H1 (cell line): ENCODE measurements around the gene ARID5B. TPM values are rescaled to one million over a fixed set of nuclear protein-coding genes. Genes with fewer than 3 reads are reported as not detected.

ENCODE experiments used
- CTCF ChIA-PET: fragments of 300-600 bp; sonication (Branson Sonifier 250); formaldehyde crosslinking; loops from one replicate; lab custom pipeline; 2021; ENCODE audit not compliant: partially characterized antibody; lab: Charles Lee
- POLR2A ChIA-PET: fragments of 300-600 bp; sonication (Branson Sonifier 250); formaldehyde crosslinking; loops from one replicate; lab custom pipeline; 2021; ENCODE audit warnings: inconsistent platforms; ENCODE audit not compliant: partially characterized antibody; lab: Charles Lee
- DNase-seq, 2 experiments: peaks; one replicate each; pipeline versions ENCODE4 v3.0.0 to v3.0.0-alpha.2; 2010 to 2022; ENCODE audit warnings: low spot score in 2 of 2, low read depth in 1 of 2, mixed read lengths in 1 of 2
- FAIRE-seq: peaks from 2 replicates; lab custom pipeline; 2011; peaks lifted over from hg19 to GRCh38; lab: Jason Lieb, UNC
- H2AFZ ChIP-seq: 2 replicates; pipeline ENCODE4 v1.8.1; 2012; ENCODE audit warnings: low read length, inconsistent platforms
- H2AK5ac ChIP-seq: 2 replicates; pipeline ENCODE4 v1.6.1; 2013; ENCODE audit warnings: low read depth, low read length
- H2BK120ac ChIP-seq: replicated peaks from 2 replicates; pipeline ENCODE3; 2013; ENCODE audit warnings: low read depth, low read length, inconsistent platforms
- H2BK12ac ChIP-seq: 2 replicates; pipeline ENCODE4 v1.6.1; 2013; ENCODE audit warnings: low read depth, low read length
- H2BK15ac ChIP-seq: 2 replicates; pipeline ENCODE4 v1.6.1; 2013; ENCODE audit warnings: low read length
- H2BK20ac ChIP-seq: 2 replicates; pipeline ENCODE4 v1.6.1; 2013; ENCODE audit warnings: low read length
- H2BK5ac ChIP-seq: 2 replicates; pipeline ENCODE4 v1.6.1; 2013; ENCODE audit warnings: low read depth, low read length
- H3K14ac ChIP-seq: 2 replicates; pipeline ENCODE4 v1.6.1; 2013; ENCODE audit warnings: inconsistent platforms; ENCODE audit not compliant: insufficient read length
- H3K18ac ChIP-seq: 2 replicates; pipeline ENCODE4 v1.6.1; 2013; ENCODE audit warnings: low read length; ENCODE audit errors: extremely low read depth
- H3K23ac ChIP-seq: 2 replicates; pipeline ENCODE4 v1.6.1; 2013; ENCODE audit warnings: inconsistent platforms; ENCODE audit not compliant: insufficient read length
- H3K23me2 ChIP-seq: 2 replicates; pipeline ENCODE4 v1.6.1; 2013; ENCODE audit warnings: low read depth, low read length
- H3K27ac ChIP-seq: 2 replicates; pipeline ENCODE4 v1.6.1; 2011; ENCODE audit warnings: low read depth, low read length, inconsistent platforms
- H3K27me3 ChIP-seq, 4 experiments: replicated peaks in 1 of 4; 1 replicate in 1 of 4; 2 replicates in 3 of 4; pipeline versions ENCODE4 v1.6.1 to v1.8.1; 2011 to 2013; ENCODE audit warnings: low read length in 3 of 4, mild to moderate bottlenecking in 3 of 4, inconsistent platforms in 2 of 4, mixed read lengths in 2 of 4, moderate library complexity in 1 of 4; ENCODE audit not compliant: control insufficient read depth in 3 of 4, insufficient read depth in 3 of 4; ENCODE audit errors: extremely low read depth in 1 of 4
- H3K36me3 ChIP-seq, 4 experiments: 2 replicates each; pipeline versions ENCODE4 v1.6.1 to v1.8.1; 2011 to 2013; ENCODE audit warnings: mild to moderate bottlenecking in 4 of 4, low read length in 3 of 4, moderate library complexity in 2 of 4, control low read depth in 1 of 4, inconsistent platforms in 1 of 4; ENCODE audit not compliant: insufficient read depth in 4 of 4, control insufficient read depth in 2 of 4
- H3K4ac ChIP-seq: replicated peaks from 2 replicates; pipeline ENCODE3; 2013; ENCODE audit warnings: low read length, low read depth, mixed read lengths, inconsistent platforms; ENCODE audit not compliant: insufficient read length
- H3K4me1 ChIP-seq, 4 experiments: replicated peaks in 1 of 4; 1 replicate in 1 of 4; 2 replicates in 3 of 4; pipeline versions ENCODE4 v1.6.1 to v1.8.1; 2011 to 2013; ENCODE audit warnings: low read length in 3 of 4, inconsistent platforms in 2 of 4, mixed read lengths in 1 of 4; ENCODE audit not compliant: insufficient read depth in 4 of 4, control insufficient read depth in 3 of 4
- H3K4me2 ChIP-seq, 2 experiments: 2 replicates each; pipeline versions ENCODE4 v1.6.1 to v1.8.1; 2011 to 2013; ENCODE audit warnings: low read depth in 2 of 2, low read length in 2 of 2, control low read depth in 1 of 2, inconsistent platforms in 1 of 2, mild to moderate bottlenecking in 1 of 2; ENCODE audit not compliant: insufficient read depth in 1 of 2
- H3K4me3 ChIP-seq, 4 experiments: fragments of 200-600, 300-600 bp in 1 of 4; sonication (generic), shearing (Covaris generic), sonication (Bioruptor Twin) in 1 of 4; 2 replicates each; pipeline versions ENCODE4 v1.5.1 to v1.8.1; 2011 to 2016; ENCODE audit warnings: low read length in 4 of 4, low read depth in 3 of 4, control low read depth in 2 of 4, inconsistent platforms in 2 of 4, mild to moderate bottlenecking in 2 of 4, mixed read lengths in 1 of 4, moderate library complexity in 1 of 4; ENCODE audit not compliant: insufficient read depth in 2 of 4; ENCODE audit errors: extremely low read depth in 1 of 4
- H3K56ac ChIP-seq: replicated peaks from 2 replicates; pipeline ENCODE3; 2013; ENCODE audit warnings: low read depth, mild to moderate bottlenecking, mixed read lengths, low read length, inconsistent platforms; ENCODE audit not compliant: insufficient read length
- H3K79me1 ChIP-seq: 2 replicates; pipeline ENCODE4 v1.6.1; 2013; ENCODE audit warnings: low read depth, low read length, control low read depth
- H3K79me2 ChIP-seq, 2 experiments: 2 replicates each; pipeline versions ENCODE4 v1.6.1 to v1.8.1; 2012 to 2013; ENCODE audit warnings: low read length in 2 of 2, mild to moderate bottlenecking in 2 of 2, inconsistent platforms in 1 of 2; ENCODE audit not compliant: insufficient read depth in 2 of 2, control insufficient read depth in 1 of 2
- H3K9ac ChIP-seq, 4 experiments: replicated peaks in 1 of 4; 1 replicate in 1 of 4; 2 replicates in 3 of 4; pipeline versions ENCODE4 v1.6.1 to v1.8.1; 2011 to 2013; ENCODE audit warnings: low read depth in 3 of 4, low read length in 3 of 4, control low read depth in 2 of 4, mild to moderate bottlenecking in 2 of 4, moderate library complexity in 2 of 4, inconsistent platforms in 1 of 4; ENCODE audit errors: extremely low read depth in 1 of 4
- H3K9me3 ChIP-seq, 2 experiments: 2 replicates each; pipeline versions ENCODE4 v1.6.1 to v1.8.1; 2012 to 2013; ENCODE audit warnings: mild to moderate bottlenecking in 2 of 2, moderate library complexity in 2 of 2, control low read depth in 1 of 2, inconsistent platforms in 1 of 2, low read depth in 1 of 2, low read length in 1 of 2, mixed read lengths in 1 of 2; ENCODE audit not compliant: insufficient read depth in 2 of 2
- H4K20me1 ChIP-seq, 2 experiments: replicated peaks in 1 of 2; 2 replicates each; pipeline versions ENCODE3 to v1.8.1; 2011 to 2013; ENCODE audit warnings: inconsistent platforms in 2 of 2, low read length in 2 of 2, mild to moderate bottlenecking in 1 of 2; ENCODE audit not compliant: insufficient read depth in 2 of 2, control insufficient read depth in 1 of 2
- H4K5ac ChIP-seq: 2 replicates; pipeline ENCODE4 v1.6.1; 2013; ENCODE audit warnings: low read length, low read depth, mixed read lengths, inconsistent platforms; ENCODE audit not compliant: insufficient read length
- H4K8ac ChIP-seq: 2 replicates; pipeline ENCODE4 v1.8.0; 2013; ENCODE audit warnings: mild to moderate bottlenecking, moderate library complexity, low read length, inconsistent platforms; ENCODE audit not compliant: insufficient read depth; ENCODE audit errors: extremely low read depth
- H4K91ac ChIP-seq: replicated peaks from 2 replicates; pipeline ENCODE3; 2013; ENCODE audit warnings: low read length, mixed read lengths, inconsistent platforms; ENCODE audit not compliant: insufficient read length
- CEBPB ChIP-seq: IDR thresholded peaks from 2 replicates; pipeline ENCODE4 v1.6.1; 2012; ENCODE audit warnings: low read depth, low read length
- WGBS, 2 experiments: shearing (Covaris generic) in 1 of 2; methylation state at CpG; one replicate each; pipeline versions ENCODE4 v1.1.6 to v1.1.7; 2013 to 2015; ENCODE audit warnings: low lambda C conversion rate in 2 of 2, mixed read lengths in 2 of 2, inconsistent platforms in 1 of 2, low coverage in 1 of 2, missing lambda C conversion rate in 1 of 2; ENCODE audit not compliant: insufficient replicate concordance in 2 of 2, insufficient coverage in 1 of 2, insufficient read length in 1 of 2; ENCODE audit errors: extremely low coverage in 1 of 2, missing lambda C conversion rate in 1 of 2; 5-methylcytosine and 5-hydroxymethylcytosine counted together
- polyA plus RNA-seq, 7 experiments: library from polyadenylated mRNA; depleted of rRNA in 3 of 7; stranded (reverse) in 5 of 7; unstranded in 2 of 7; fragments of >200 nt in 5 of 7; fragments of 200-250 nt in 2 of 7; gene quantifications; 1 replicate in 5 of 7; 2 replicates in 1 of 7; 4 replicates in 1 of 7; pipeline versions ENCODE4 v1.2.1 to v1.2.3, GENCODE V29; 2011 to 2013; ENCODE audit warnings: missing spikeins in 2 of 7, mixed read lengths in 2 of 7
- total RNA-seq: library from RNA; stranded (reverse); fragmentation: NEBNext Ultra II Directional; extraction: Animal tissue kit (Norgen Biotek cat#: 25700); gene quantifications from 2 replicates; pipeline ENCODE4 v1.2.1, GENCODE V29; 2021

ARID5B gene
- total and polyA plus RNA-seq, 2 of the 8 experiments (the other 6 are each of a cell fraction or from before 2014, with no cell fraction given), result 0.21 to 1.1 TPM

- no peaks in the 10 kb centered on the region for H3K79me1 ChIP-seq
- no peak overlapping the region for H3K9ac ChIP-seq
- H2BK12ac ChIP-seq, result no peak overlapping the region
- H3K4me1 ChIP-seq, result peaks cover 3 to 7% (median 6%) of the 10 kb centered on the region in 4 experiments; a peak in 6 of 7 replicates
- H3K4me2 ChIP-seq, result peak overlapping the region in 1 of 2 experiments; percentile 29; a peak in 1 of 4 replicates
- no peak overlapping the region for H3K18ac ChIP-seq
- ChIA-PET CTCF (interaction anchor here (1.2 to 5.1 kb wide), 4 partner anchors 11 to 214 kb away, joined by 5 to 55 read pairs (median 5); no protein-coding TSS in a partner anchor), POLR2A (interaction anchor here (1.0 kb wide), 1 partner anchor 20 kb away, joined by 3 read pairs; no protein-coding TSS in a partner anchor)
- WGBS, 2 experiments, result 75% methylated on average over 5 of the region's 5 CpGs; no CpG with 5 or more reads in 1 of the 2 experiments
- H4K5ac ChIP-seq, result no peak overlapping the region
- no peaks in the 10 kb centered on the region for H3K36me3 ChIP-seq
- H2BK20ac ChIP-seq, result no peak overlapping the region
- H2BK15ac ChIP-seq, result no peak overlapping the region
- peaks cover 0 to 2% (median 0%) of the 10 kb centered on the region in 4 experiments; a peak in 2 of 7 replicates for H3K27me3 ChIP-seq
- no peak for TF ChIP-seq CEBPB
- TF ChIP-seq, all 59 proteins: peak for 0
- no peak for DNase-seq
- no peaks in the 10 kb centered on the region for H3K79me2 ChIP-seq
- no peaks in the 10 kb centered on the region for H3K9me3 ChIP-seq
- no peaks in the 10 kb centered on the region for H4K20me1 ChIP-seq
- H3K4ac ChIP-seq, result no peak overlapping the region
- H2AFZ ChIP-seq, result no peak overlapping the region
- no peaks in the 10 kb centered on the region for H3K23me2 ChIP-seq
- FAIRE-seq, result no peak
- H4K8ac ChIP-seq, result no peak overlapping the region
- H3K14ac ChIP-seq, result no peak overlapping the region
- no peak overlapping the region for H3K4me3 ChIP-seq
- H3K27ac ChIP-seq, result no peak overlapping the region
- H2AK5ac ChIP-seq, result no peak overlapping the region
- no peak overlapping the region for H3K56ac ChIP-seq
- no peak overlapping the region for H2BK120ac ChIP-seq
- no peak overlapping the region for H3K23ac ChIP-seq
- H4K91ac ChIP-seq, result no peak overlapping the region
- no peak overlapping the region for H2BK5ac ChIP-seq
Observed at GRCh38 chr10:62050346-62050892, 148.9 kb downstream of the ARID5B start.
